Ecto neural progenitor cell (in vitro differentiated cells): Measurements from ENCODE around the gene CFAP298.
"Not testable (repeated sequence)": the region's sequence is repeated elsewhere in the genome, so short reads cannot be mapped to it uniquely, and the experiment has no call there.

Experiments
- DNase-seq: peaks from one replicate; pipeline ENCODE4 v3.0.0-alpha.2; 2018; ENCODE audit warnings: low spot score

CFAP298 gene

DNA sequence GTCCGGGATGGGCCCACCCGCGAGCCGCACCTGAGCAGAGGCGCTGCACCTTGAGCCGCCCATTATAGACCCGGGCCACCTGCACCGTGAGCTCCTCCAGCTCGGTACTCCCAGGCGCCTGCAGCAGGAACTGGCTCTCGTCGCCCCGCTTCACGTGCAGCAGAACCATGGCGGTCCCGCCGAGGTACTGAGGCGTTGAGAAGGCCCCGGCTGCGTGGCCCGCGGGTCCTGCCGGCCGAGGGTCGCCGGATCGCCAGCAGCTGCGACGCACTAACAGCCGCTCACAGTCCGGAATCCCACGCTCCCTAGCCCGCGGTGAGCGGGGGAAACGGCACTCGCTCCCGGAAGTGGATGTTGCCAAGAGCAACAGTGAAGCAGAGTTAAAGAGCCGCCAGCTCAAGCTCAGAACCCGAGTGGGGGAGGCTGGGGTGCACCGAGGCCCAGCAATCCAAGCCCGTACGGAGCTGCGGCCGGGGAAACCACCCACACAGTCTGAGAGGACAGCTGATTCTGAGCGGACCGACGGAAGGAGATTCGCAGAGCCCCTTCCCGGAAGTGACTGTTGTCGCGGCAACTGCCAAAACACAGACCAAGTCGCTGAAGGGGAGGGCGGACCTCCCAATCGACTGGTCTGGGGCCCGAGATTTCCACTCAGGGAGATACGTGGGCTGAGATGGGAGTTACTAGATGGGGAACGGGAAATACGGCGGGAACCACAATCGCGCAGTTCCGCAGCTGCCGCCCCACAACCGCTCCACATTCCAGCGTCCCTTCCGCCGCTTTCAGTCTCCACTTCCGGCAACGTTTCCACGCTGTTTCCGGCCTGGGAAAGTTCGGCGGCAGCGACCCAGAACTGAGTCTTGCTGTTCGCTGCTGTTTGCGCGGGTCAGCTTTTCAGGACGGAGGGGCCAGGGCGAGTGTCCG, at the start of gene CFAP298:
Gene CFAP298 (minus strand): TSS at position 303 of the 924 bp plus-strand sequence. CDS start 134 bp downstream, at position 169.
- peak; percentile 90 for DNase-seq

DNA sequence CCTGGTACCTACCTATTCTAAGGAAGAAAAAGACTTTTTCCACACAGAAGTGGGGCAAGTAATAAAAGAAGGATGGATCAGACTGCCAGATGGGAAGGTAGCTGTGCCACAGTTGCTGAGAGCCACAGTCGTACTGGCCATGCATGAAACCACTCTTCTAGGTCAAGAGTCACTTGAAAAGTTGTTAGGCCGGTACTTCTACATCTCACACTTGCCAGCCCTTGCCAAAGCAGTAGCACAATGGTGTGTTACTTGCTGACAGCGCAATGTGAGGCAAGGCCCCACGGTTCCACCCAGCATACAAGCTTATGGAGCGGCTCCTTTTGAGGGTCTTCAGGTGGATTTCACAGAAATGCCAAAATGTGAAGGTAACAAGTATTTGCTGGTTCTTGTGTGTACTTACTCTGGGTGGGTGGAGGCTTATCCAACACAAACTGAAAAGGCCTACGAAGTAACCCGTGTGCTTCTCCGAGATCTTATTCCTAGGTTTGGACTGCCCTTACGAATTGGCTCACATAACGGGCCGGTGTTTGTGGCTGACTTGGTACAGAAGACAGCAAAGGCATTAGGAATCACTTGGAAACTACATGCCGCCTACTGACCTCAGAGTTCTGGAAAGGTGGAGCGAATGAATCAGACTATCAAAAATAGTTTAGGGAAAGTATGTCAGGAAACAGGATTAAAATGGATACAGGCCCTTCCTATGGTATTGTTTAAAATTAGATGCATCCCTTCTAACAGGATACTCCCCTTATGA, 49.0 kb upstream of the CFAP298 start:
- not testable (repeated sequence) for DNase-seq

GRCh38 chr21:32658524-32658923, 46.3 kb upstream of the CFAP298 start:
- no peak for DNase-seq

DNA sequence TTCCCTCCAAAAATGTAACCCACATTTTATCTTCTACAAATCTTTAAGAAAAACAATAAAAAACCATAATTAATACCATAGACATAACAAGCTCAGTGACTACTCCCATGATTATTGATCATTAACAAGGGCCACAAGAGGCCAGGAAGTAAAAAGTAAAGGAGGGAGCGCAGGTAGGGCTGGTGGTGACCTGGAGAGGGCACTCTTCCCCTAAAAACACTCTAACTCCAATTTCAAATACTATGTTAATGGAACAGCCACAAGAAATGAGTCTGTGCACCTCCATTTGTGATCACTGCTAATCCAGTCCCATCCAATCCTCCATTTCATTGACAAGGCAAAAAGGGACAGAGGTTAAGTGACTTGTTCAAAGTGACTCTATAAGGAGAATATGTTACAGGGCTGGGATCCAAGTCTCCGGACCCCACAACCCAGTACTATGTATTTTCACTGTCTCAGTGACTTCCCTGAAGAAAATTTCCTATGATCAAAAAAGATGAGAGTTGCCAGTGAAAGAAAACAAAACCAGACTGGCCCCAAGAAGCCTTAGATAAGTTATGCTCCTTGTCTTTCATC, 41.2 kb upstream of the CFAP298 start:
- peak; percentile 51 for DNase-seq

GRCh38 chr21:32648165-32648564, 36.0 kb upstream of the CFAP298 start:
- DNase-seq, result no peak

- peak; percentile 57 for DNase-seq
These were observed 33.3 kb upstream of the CFAP298 start for GRCh38 chr21:32645261-32646182.

- DNase-seq, result no peak
These were observed 29.8 kb upstream of the CFAP298 start for GRCh38 chr21:32641710-32642698.

- DNase-seq, result no peak
These were observed 14.5 kb upstream of the CFAP298 start for GRCh38 chr21:32626621-32627196.

DNA sequence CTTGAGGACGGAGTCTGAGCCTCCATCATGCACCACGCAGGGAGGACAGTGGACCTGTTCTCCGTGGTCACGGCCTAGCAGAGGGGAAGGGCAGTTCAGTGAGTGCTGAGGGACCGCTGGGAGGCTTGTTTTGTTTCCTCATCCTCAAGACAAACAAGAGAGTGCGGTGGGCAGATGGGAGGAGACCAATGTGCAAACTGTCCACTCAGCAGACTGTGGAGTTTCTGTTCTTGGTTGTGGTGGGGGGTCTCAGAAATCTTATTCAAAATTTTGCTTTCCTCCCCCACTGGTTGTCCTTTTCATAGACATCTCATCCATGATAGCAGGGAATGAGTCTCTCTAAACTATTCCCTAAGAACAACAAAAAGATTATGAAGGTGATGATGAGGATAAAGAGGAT, 6.0 kb upstream of the CFAP298 start:
- DNase-seq, result not testable (repeated sequence)

DNA sequence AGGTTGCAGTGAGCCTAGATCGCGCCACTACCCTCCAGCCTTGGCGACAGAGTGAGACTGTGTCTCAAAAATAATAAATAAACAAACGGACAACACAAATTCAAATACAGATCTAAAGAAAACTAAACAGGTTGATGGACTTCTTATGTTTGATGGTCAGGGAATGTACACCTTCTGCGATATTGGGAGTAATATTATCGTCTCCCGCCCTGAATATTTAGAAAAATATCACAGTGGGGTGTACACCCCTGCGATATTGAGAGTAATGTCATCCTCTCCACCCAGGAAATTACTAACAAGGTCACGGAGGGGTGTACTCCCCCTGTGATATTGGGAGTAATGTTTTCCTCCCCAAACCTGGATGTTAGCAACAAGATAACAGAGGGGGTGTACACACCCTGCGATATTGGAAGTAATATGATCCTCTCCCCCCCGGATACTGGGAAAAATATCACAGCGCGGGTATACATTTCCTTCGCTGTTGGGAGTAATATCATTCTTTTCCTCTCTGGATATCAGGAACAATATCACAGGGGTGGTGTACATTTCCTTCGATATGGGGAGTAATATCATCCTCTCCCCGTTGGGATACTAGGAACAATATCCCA, 1.4 kb upstream of the CFAP298 start:
- no peak for DNase-seq

- no peak for DNase-seq
These were observed 791 bp upstream of the CFAP298 start for GRCh38 chr21:32612999-32613337.

DNA sequence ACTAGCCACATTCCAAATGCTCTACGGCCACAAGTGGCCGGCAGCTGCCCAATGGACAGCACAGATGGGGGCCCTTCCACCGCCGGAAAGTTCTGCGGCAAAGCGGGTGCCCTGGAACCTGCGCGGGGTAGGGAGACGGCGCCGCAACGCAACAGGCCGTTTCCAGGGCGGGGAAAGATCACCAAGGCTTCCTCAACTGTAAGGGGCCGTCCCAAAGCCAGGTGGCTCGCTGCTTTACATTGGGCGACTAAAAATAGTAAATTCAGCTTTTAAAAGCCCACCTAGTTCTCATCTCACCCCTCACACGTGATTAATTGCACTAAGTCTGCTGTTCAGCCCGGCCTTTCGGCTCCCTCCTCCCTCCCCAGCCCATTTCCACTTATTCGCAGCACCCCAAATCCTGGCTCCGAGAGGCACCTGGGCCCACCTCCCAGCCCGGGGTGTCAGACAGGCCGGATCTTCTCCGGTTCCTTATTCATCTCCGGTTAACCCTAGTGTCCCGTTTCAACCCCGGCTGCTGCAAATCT, 643 bp downstream of the CFAP298 start:
- DNase-seq, result no peak

GRCh38 chr21:32610940-32611339, 1.2 kb downstream of the CFAP298 start:
- not testable (repeated sequence) for DNase-seq

DNA sequence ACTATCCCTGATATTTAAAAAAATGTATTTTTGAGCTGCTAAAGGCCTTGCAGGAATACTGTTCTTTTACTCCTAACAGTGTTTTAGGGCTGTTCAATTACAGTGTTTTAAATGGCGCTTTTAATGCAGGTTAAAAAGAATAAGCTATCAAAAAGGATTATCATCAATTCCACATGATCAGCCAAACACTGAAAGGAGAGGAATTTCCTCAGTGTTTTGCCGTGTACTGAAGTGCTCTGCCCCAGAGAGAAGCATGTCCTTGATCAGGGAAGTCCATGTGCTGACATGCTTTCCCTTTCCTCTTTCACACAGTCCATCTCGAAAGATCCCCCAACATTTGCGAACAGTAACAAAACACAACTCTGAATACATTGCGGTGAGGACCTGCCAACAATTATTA, 3.3 kb downstream of the CFAP298 start:
- no peak for DNase-seq

GRCh38 chr21:32605469-32605868, 6.7 kb downstream of the CFAP298 start:
- no peak for DNase-seq

DNA sequence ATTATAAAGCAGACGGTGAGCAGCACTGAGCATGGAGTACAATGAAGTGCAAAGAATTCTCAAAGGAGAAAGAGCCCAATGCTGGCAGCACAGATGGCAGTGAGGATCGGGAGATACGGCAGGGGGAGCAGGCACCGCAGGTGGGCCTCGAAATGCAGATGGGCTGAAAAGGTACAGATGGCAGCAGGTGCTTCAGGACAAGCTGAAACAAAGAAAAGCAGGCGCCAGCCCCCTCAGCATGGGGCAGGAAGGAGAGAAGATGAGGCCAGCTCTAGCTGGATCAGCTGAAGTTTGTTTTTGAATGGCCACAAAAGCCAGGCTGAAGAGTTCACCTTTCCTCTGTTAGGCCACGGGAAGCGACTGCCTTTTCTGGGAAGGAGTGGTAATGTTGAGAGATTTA, 7.7 kb downstream of the CFAP298 start:
- no peak for DNase-seq

DNA sequence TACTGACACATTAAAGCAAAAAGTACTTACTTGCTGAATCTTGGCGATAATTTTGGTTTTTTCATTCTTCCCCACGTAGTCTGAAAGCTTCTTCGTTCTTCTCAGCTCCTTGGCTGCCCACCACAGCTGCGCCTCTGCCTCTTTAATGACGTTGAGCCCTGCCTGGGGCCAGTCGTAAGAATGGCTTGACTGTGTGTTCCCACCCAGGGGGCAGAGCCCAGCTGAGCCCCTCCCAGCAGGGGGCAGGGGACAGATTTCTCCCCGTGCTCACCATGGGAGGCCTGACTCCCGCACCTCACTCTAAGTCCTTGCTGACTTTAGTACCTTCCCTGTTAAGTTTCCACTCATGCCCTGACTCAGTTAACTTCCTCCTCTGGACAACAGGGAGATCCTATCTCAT, 9.0 kb downstream of the CFAP298 start:
- no peak for DNase-seq

DNA sequence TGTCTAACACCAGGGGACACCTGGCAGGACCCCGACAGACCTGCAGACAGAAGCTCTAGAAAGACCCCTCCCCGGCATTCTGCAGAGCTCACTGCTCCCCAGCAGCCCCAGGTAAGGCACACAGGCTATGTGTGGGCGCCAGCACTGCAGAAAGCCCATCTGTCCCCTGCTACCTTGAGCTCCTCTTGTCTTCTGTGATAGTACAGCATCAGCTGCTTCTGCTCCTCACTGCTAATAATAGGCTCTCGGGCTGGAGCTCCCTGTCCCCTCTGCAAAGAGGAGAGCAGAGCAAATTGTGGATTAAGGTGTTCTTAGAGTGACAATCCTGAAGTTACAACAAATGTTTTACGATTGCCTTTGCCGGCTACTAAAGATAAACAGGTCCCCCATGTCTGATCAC, 10.1 kb downstream of the CFAP298 start:
- no peak for DNase-seq

DNA sequence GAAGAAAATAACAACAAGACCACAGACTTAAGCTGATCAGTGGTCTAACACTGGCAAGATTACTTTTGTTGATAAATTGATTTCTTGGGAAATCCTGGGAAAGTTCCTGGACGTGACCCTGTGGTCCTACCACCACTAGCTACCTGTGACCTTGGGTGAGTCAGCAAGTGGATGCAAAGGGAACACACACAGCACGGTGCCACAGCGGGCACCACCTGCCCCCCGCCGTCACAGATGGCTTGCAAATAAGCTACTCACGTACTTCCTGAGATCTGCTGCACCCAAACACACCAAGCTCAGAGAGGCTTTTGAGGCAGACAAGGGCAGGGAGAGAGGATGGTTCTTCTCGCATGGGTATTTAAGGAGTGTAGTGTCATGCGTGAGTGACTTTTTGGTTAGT, 12.7 kb downstream of the CFAP298 start:
- no peak for DNase-seq
